Activated CD4-positive, alpha-beta T cell treated with anti-CD3 and anti-CD28 coated beads for 1 hour (primary cell): ENCODE results near the gene PTPN3.

Source experiments
- DNase-seq: peaks from one replicate; pipeline ENCODE4 v3.0.0-alpha.2; 2020

Gene PTPN3

GRCh38 chr9:109500421-109500974 lies 2.4 kb upstream of the PTPN3 start:
- no peak for DNase-seq

- DNase-seq, result no peak
These were observed 1.7 kb upstream of the PTPN3 start for GRCh38 chr9:109499631-109500410.

- DNase-seq, result no peak
These were observed 1.1 kb upstream of the PTPN3 start for GRCh38 chr9:109499093-109499630.

GRCh38 chr9:109497226-109498153 lies 617 bp downstream of the PTPN3 start:
- no peak for DNase-seq

- no peak for DNase-seq
These were observed 1.3 kb downstream of the PTPN3 start for GRCh38 chr9:109496841-109497225.

- no peak for DNase-seq
These were observed 1.9 kb downstream of the PTPN3 start for GRCh38 chr9:109496218-109496617.

- DNase-seq, result no peak
These were observed 4.5 kb downstream of the PTPN3 start for GRCh38 chr9:109493648-109494047.

GRCh38 chr9:109491590-109491989 lies 6.5 kb downstream of the PTPN3 start:
- DNase-seq, result no peak

GRCh38 chr9:109488791-109489492 lies 9.2 kb downstream of the PTPN3 start:
- no peak for DNase-seq

- no peak for DNase-seq
These were observed 9.8 kb downstream of the PTPN3 start for GRCh38 chr9:109488351-109488750.

GRCh38 chr9:109487247-109487646 lies 10.9 kb downstream of the PTPN3 start:
- no peak for DNase-seq

GRCh38 chr9:109483744-109484429 lies 14.2 kb downstream of the PTPN3 start:
- DNase-seq, result no peak

- DNase-seq, result no peak
These were observed 15.7 kb downstream of the PTPN3 start for GRCh38 chr9:109482391-109482916.

GRCh38 chr9:109481856-109482255 lies 16.3 kb downstream of the PTPN3 start:
- no peak for DNase-seq

GRCh38 chr9:109479822-109480221 lies 18.3 kb downstream of the PTPN3 start:
- no peak for DNase-seq

GRCh38 chr9:109478665-109479380 lies 19.3 kb downstream of the PTPN3 start:
- DNase-seq, result no peak

GRCh38 chr9:109478051-109478563 lies 20.0 kb downstream of the PTPN3 start:
- DNase-seq, result no peak

GRCh38 chr9:109477258-109478050 lies 20.7 kb downstream of the PTPN3 start:
- DNase-seq, result no peak

- DNase-seq, result no peak
These were observed 21.4 kb downstream of the PTPN3 start for GRCh38 chr9:109476642-109477257.

- no peak for DNase-seq
These were observed 22.6 kb downstream of the PTPN3 start for GRCh38 chr9:109475526-109475925.
